NCI-H2171 treated with DMSO at 0.1 percent for 48 hours (cell line): ENCODE results near the gene FGF19.
"Not testable (repeated sequence)": the region's sequence is repeated elsewhere in the genome, so short reads cannot be mapped to it uniquely, and the experiment has no call there.

ENCODE experiments used
- DNase-seq: peaks from one replicate; lab custom pipeline; 2025; lab: John Stamatoyannopoulos, UW

The FGF19 gene

GRCh38 chr11:69696749-69697468 lies 6.9 kb downstream of the FGF19 start:
- peak; percentile 52 for DNase-seq

DNA sequence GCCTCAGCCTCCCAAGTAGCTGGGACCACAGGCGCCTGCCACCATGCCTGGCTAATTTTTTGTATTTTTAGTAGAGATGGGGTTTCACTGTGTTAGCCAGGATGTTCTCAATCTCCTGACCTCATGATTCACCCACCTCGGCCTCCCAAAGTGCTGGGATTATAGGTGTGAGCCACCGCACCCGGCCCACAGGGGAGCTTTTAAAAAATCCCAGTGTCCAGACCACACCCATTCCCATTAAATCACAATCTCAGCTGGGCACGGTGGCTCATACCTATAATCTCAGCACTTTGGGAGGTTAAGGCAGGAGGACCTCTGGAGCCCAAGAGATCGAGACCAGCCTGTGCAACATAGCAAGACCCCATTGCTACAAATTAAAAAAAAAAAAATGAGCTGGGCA lies 7.8 kb downstream of the FGF19 start:
- not testable (repeated sequence) for DNase-seq

- no peak for DNase-seq
These were observed 8.2 kb downstream of the FGF19 start for GRCh38 chr11:69695581-69695980.

- DNase-seq = peak; percentile 32
These were observed 9.0 kb downstream of the FGF19 start for GRCh38 chr11:69694781-69695180.

DNA sequence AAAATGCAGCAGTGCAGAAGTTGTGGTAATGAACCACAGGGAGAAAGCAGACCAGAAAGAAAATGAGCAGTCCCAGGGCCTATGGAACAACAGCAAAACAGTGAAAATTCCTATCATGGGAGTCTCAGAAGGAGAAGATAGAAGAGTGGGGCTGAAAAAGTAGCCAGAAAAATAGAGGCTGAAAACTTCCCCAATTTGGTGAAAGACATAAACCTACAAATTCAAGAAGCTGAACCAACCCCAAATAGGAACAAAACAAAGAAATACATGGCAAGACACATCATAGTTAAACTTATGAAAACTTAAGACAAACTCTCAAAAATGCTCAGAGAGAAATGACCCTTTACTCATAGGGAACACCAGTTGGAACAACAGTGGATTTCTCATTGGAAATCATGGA lies 11.4 kb downstream of the FGF19 start:
- no peak for DNase-seq

GRCh38 chr11:69691463-69691862 lies 12.4 kb downstream of the FGF19 start:
- no peak for DNase-seq

- no peak for DNase-seq
These were observed 14.1 kb downstream of the FGF19 start for GRCh38 chr11:69689484-69690319.

- DNase-seq = peak; percentile 36
These were observed 15.7 kb downstream of the FGF19 start for GRCh38 chr11:69687969-69688771.

GRCh38 chr11:69686856-69687255 lies 17.0 kb downstream of the FGF19 start:
- DNase-seq = no peak

- no peak for DNase-seq
These were observed 17.4 kb downstream of the FGF19 start for GRCh38 chr11:69686452-69686851.

DNA sequence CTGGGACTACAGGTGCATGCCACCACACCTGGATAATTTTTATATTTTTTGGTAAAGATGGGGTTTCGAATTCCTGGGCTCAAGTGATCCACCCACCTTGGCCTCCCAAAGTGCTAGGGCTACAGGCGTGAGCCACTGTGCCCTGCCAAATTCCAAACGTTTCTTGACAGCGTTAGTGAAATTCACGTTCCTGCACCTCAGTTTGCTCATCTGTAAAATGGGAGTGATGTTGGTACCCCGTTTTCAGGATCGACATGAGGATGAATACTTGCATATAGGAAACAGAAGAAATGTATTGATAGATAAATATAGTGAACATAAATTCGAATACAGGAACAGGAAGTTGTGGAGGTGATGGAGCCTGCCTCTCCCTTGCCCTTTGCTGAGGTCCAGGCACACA lies 18.5 kb downstream of the FGF19 start:
- DNase-seq = no peak

GRCh38 chr11:69684651-69685050 lies 19.2 kb downstream of the FGF19 start:
- DNase-seq = no peak

DNA sequence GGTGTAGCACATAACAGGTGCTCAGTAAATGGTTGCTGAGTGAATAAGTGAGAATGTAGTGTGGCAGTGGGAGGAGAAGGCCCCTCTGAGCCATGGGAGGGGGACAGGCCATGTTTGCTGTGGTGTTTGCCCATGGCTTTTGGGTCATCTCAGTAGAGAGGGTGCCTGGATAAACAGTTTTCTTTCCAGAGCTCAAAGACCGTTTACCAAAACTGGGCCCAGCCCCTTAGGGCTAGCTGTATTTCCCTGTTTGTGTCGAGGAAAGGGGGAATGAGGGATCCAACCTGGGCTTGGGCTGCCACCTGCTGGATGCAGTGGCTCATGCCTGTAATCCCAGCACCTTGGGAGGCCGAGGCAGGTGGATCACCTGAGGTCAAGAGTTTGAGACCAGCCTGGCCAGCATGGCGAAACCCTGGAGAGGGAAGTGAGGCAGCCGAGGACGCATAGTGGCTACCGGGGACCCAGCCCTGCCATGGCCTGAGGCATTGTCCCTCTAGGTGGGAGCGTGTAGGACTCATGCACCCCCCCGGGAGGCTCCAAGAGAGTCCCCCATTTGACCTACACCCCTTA lies 20.0 kb downstream of the FGF19 start:
- peak; percentile 37 for DNase-seq

DNA sequence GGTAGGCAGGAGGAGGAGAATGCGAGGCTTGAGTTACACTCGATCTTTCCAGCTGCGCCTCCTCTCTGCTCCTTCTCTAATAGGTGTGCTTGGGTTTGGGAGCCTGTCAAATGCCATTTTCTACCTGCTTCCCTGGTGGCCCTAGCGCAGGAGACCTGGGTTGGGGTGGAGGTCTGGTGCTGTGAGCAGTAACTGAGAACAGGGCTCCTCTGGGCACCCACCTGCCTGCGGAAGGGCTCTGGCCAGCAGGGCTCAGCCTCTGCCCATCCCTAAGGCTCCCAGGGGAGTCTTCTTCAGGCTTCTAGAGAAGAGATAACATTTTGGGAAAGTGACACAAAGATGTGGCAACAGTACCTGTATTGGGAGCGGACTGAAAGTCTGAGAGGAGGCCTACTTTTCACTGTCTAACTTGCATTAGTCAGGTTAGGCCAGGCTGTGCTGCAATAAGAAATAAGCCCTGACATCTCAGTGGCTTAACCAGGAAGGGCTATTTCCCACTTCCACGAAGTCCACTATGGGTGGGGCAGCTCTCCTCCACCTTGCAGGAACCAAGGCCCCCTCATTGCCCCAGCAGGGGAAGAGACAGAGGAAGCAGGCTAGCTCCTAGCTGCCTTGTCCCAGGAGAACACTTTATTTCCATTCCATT lies 21.0 kb downstream of the FGF19 start:
- no peak for DNase-seq

DNA sequence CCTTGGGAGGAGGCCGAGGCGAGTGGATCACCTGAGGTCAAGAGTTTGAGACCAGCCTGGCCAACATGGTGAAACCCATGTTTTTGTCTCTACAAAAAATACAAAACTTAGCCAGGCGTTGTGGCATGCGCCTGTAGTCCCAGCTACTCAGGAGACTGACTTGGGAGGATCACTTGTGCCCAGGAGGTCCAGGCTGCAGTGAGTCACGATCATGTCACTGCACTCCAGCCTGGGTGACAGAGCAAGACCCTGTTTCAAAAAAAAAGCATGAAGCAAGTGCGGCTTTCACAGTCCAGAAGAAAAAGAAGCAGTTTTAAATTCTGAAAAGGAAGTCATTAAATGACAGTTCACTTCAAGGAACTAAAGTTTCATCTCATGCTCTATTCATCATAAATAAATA lies 21.6 kb downstream of the FGF19 start:
- DNase-seq = no peak

- no peak for DNase-seq
These were observed 23.1 kb downstream of the FGF19 start for GRCh38 chr11:69680688-69681087.

DNA sequence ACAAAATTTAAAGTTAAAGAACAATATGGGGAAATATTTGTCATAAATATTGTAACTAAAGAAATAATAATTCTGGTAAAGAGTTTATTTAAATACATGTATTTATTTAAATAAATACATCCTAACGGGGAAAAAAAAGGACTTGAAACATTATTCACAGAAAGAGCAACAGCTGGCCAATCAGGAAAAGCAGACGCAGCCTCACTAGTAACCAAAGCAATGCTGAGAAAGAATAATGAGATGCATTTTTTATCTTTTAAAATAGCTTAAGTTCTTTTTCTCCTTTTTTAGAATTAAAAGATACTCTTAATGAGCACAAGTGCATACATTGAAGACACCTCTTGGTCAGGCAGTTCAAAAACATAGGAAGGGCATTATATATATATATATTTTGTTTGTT lies 26.1 kb downstream of the FGF19 start:
- DNase-seq = no peak

- peak; percentile 92 for DNase-seq
These were observed 28.7 kb downstream of the FGF19 start, which contains the start of gene LTO1 for GRCh38 chr11:69674886-69675714. LTO1 (minus strand) TSS chr11:69675353; CDS start chr11:69675239, 114 bp downstream.

DNA sequence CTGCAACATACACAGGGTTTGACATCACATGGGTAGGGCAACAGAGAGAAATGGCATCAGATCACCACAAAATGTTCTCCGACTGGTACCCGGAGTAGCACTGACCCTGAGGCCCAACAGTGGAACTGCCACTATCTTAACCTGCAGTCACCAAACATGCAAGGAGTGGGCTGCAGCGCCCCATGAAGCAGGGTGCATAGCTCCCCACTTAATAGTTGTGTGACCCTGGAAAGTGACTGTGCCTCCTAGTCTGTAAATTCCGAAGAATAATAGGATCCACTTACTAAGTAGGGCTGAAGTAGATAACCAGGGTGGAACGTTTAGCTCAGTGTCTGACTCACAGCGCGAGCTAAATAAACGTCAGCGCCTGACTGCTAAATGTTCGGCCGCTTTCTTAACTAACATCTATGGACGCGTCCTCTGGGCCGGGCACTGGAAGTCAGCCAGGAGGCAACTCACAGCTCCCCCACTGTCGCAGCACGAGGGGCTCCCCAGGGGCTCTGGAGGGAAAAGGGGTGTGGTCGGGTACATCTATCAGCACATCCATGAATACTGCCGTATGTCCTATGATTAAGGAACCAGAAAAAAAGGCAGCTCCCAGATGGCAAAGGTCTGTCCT lies 29.4 kb downstream of the FGF19 start:
- peak; percentile 95 for DNase-seq
